B cell (primary cell): ENCODE results near the gene IL26.

Source experiments
- EZH2 ChIP-seq: IDR thresholded peaks from 2 replicates; pipeline ENCODE4 v1.6.1; 2012; ENCODE audit warnings: borderline replicate concordance, low read depth, mild to moderate bottlenecking, moderate library complexity, low read length; ENCODE audit not compliant: insufficient read depth, poor library complexity, severe bottlenecking
- TF ChIP-seq, protein P1 (sequence below): fragments of 200-600 bp; IDR thresholded peaks from one replicate; pipeline ENCODE4 v1.8.0; 2022; ENCODE audit warnings: antibody characterized with exemption, mild to moderate bottlenecking

DNA sequence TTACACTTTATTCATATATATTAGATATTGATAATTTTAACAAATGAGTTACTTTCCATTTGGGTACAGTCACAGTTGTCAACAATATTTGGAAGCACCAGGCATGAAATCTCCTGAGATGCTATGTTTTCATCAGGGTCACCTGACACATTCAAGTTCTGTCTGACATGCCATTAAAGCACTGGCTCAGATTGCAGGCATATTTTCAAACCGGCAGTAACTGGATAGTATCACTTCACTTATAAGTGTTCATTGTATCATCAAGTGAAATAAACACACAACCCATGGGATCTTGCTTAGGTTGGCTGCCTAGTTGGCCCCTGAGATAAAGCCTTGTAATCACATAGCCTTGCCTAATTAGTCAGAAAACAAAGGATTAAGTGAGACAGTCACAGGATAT, 70.8 kb downstream of the IL26 start:
- TF ChIP-seq, protein P1, sequence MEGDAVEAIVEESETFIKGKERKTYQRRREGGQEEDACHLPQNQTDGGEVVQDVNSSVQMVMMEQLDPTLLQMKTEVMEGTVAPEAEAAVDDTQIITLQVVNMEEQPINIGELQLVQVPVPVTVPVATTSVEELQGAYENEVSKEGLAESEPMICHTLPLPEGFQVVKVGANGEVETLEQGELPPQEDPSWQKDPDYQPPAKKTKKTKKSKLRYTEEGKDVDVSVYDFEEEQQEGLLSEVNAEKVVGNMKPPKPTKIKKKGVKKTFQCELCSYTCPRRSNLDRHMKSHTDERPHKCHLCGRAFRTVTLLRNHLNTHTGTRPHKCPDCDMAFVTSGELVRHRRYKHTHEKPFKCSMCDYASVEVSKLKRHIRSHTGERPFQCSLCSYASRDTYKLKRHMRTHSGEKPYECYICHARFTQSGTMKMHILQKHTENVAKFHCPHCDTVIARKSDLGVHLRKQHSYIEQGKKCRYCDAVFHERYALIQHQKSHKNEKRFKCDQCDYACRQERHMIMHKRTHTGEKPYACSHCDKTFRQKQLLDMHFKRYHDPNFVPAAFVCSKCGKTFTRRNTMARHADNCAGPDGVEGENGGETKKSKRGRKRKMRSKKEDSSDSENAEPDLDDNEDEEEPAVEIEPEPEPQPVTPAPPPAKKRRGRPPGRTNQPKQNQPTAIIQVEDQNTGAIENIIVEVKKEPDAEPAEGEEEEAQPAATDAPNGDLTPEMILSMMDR, result no peak
- TF ChIP-seq EZH2, result no peak
